Measurements from ENCODE around the gene AS3MT. TPM values are rescaled to one million over a fixed set of nuclear protein-coding genes. Genes with fewer than 3 reads are reported as not detected.

Gene AS3MT
- total and polyA plus RNA-seq, 2 of the 8 experiments (the other 6 are each of a cell fraction or from before 2014, with no cell fraction given), result 5.8 to 10.3 TPM

- Histone ChIP-seq H3K79me1 (ENCODE audit: low read depth, low read length) (no peaks in the 10 kb centered on the region), H3K18ac (ENCODE audit: extremely low read depth, low read length) (no peak overlapping the region), H4K8ac (ENCODE audit: extremely low read depth, insufficient read depth, low read length) (no peak overlapping the region), H3K36me3 (ENCODE audit: control insufficient read depth in 2 of 4, insufficient read depth in 4 of 4, low read length in 3 of 4) (no peaks in the 10 kb centered on the region), H2BK120ac (replicated peaks; ENCODE audit: low read depth, low read length) (no peak overlapping the region), H3K9ac (replicated peaks in 1 of 4; ENCODE audit: extremely low read depth in 1 of 4, low read depth in 3 of 4, low read length in 3 of 4) (no peak overlapping the region), H3K4me2 (ENCODE audit: insufficient read depth in 1 of 2, low read depth in 2 of 2, low read length in 2 of 2) (no peak overlapping the region), H3K4me1 (replicated peaks in 1 of 4; ENCODE audit: control insufficient read depth in 3 of 4, insufficient read depth in 4 of 4, low read length in 3 of 4) (peaks cover 0 to 3% (median 0%) of the 10 kb centered on the region in 4 experiments; a peak in 3 of 7 replicates), H3K14ac (ENCODE audit: insufficient read length) (no peak overlapping the region), H3K23ac (ENCODE audit: insufficient read length) (no peak overlapping the region), H3K4ac (replicated peaks; ENCODE audit: insufficient read length, low read depth, low read length) (no peak overlapping the region), H3K27ac (ENCODE audit: low read depth, low read length) (no peak overlapping the region), H3K9me3 (ENCODE audit: insufficient read depth in 2 of 2, low read depth in 1 of 2, low read length in 1 of 2) (no peaks in the 10 kb centered on the region), H3K4me3 (ENCODE audit: extremely low read depth in 1 of 4, insufficient read depth in 2 of 4, low read depth in 3 of 4, low read length in 4 of 4) (no peak overlapping the region), H2BK15ac (ENCODE audit: low read length) (no peak overlapping the region), H4K91ac (replicated peaks; ENCODE audit: insufficient read length, low read length) (no peak overlapping the region), H3K27me3 (replicated peaks in 1 of 4; ENCODE audit: control insufficient read depth in 3 of 4, extremely low read depth in 1 of 4, insufficient read depth in 3 of 4, low read length in 3 of 4) (no peaks in the 10 kb centered on the region), H4K20me1 (replicated peaks in 1 of 2; ENCODE audit: control insufficient read depth in 1 of 2, insufficient read depth in 2 of 2, low read length in 2 of 2) (no peaks in the 10 kb centered on the region), H2BK12ac (ENCODE audit: low read depth, low read length) (no peak overlapping the region), H3K56ac (replicated peaks; ENCODE audit: insufficient read length, low read depth, low read length) (no peak overlapping the region), H3K23me2 (ENCODE audit: low read depth, low read length) (no peaks in the 10 kb centered on the region), H2BK5ac (ENCODE audit: low read depth, low read length) (no peak overlapping the region), H2AK5ac (ENCODE audit: low read depth, low read length) (no peak overlapping the region), H4K5ac (ENCODE audit: insufficient read length, low read depth, low read length) (no peak overlapping the region), H2AFZ (ENCODE audit: low read length) (no peak overlapping the region), H3K79me2 (ENCODE audit: control insufficient read depth in 1 of 2, insufficient read depth in 2 of 2, low read length in 2 of 2) (no peaks in the 10 kb centered on the region), H2BK20ac (ENCODE audit: low read length) (no peak overlapping the region)
- TF ChIP-seq TAF1 (IDR thresholded peaks at IDR 0.05; ENCODE audit: low read depth, low read length) (no peak), CBX5 (IDR thresholded peaks at IDR 0.05; ENCODE audit: low read depth, low read length) (no peak), RNF2 (IDR thresholded peaks at IDR 0.05; ENCODE audit: borderline replicate concordance, low read depth, low read length, missing control alignments, poor library complexity, severe bottlenecking) (no peak)
- FAIRE-seq (no peak), DNase-seq (ENCODE audit: low read depth in 1 of 2, low spot score in 2 of 2) (no peak)
- ChIA-PET CTCF (ENCODE audit: partially characterized antibody) (interaction anchor here (0.6 to 1.8 kb wide), 2 partner anchors 105 to 121 kb away, joined by 3 to 5 read pairs; no protein-coding TSS in a partner anchor), POLR2A (ENCODE audit: partially characterized antibody) (interaction anchor here (1.2 kb wide), 1 partner anchor 29 kb away, joined by 3 read pairs; no protein-coding TSS in a partner anchor)
- 93% methylated on average over 3 of the region's 3 CpGs; no CpG with 5 or more reads in 1 of the 2 experiments for WGBS, 2 experiments (ENCODE audit: extremely low coverage in 1 of 2, insufficient coverage in 1 of 2, insufficient read length in 1 of 2, insufficient replicate concordance in 2 of 2, low coverage in 1 of 2, low lambda C conversion rate in 2 of 2, missing lambda C conversion rate in 1 of 2)
Measured at GRCh38 chr10:102948786-102949185, 79.5 kb downstream of the AS3MT start.

Data from H1 (cell line).